Immature natural killer cell (primary cell): ENCODE measurements around the gene CXorf38. TPM values are rescaled to one million over a fixed set of nuclear protein-coding genes. Genes with fewer than 3 reads are reported as not detected.

Experiments
- DNase-seq, 3 donors: peaks; one replicate each; pipeline ENCODE4 v3.0.0; 2022; ENCODE audit warnings: mixed read lengths in 1 of 3
- H3K27ac Mint-ChIP-seq, 6 donors: one replicate each; pipeline ENCODE4 v1.8.0; 2020; ENCODE audit warnings: mixed read lengths in 6 of 6, mild to moderate bottlenecking in 5 of 6, inconsistent platforms in 4 of 6, moderate library complexity in 3 of 6
- H3K27me3 Mint-ChIP-seq, 3 donors: one replicate each; pipeline ENCODE4 v1.8.0; 2020 to 2021; ENCODE audit warnings: low read depth in 3 of 3, mild to moderate bottlenecking in 3 of 3, mixed read lengths in 3 of 3, moderate library complexity in 3 of 3, inconsistent platforms in 1 of 3
- H3K36me3 Mint-ChIP-seq, 3 donors: one replicate each; pipeline ENCODE4 v1.8.0; 2020; ENCODE audit warnings: mixed read lengths in 3 of 3, inconsistent platforms in 2 of 3, mild to moderate bottlenecking in 2 of 3
- H3K4me1 Mint-ChIP-seq, 2 donors: one replicate each; pipeline ENCODE4 v1.8.0; 2020; ENCODE audit warnings: inconsistent platforms in 2 of 2, mild to moderate bottlenecking in 2 of 2, mixed read lengths in 2 of 2, moderate library complexity in 1 of 2
- H3K4me3 Mint-ChIP-seq, 5 donors: one replicate each; pipeline ENCODE4 v1.8.0; 2020; ENCODE audit warnings: mild to moderate bottlenecking in 5 of 5, mixed read lengths in 5 of 5, inconsistent platforms in 3 of 5, moderate library complexity in 3 of 5
- H3K9me3 Mint-ChIP-seq, 6 donors: one replicate each; pipeline ENCODE4 v1.8.0; 2020; ENCODE audit warnings: mild to moderate bottlenecking in 6 of 6, mixed read lengths in 6 of 6, inconsistent platforms in 4 of 6, moderate library complexity in 3 of 6
- polyA plus RNA-seq, 3 donors: library from polyadenylated mRNA; unstranded; fragments of 300-500 nt; fragmentation: Illumina TruSeq; gene quantifications; one replicate each; pipeline ENCODE4 v1.2.3, GENCODE V29; 2021

CXorf38 gene
- 10 to 100 TPM; 21.3 to 53.7 (median 51.3) TPM for polyA plus RNA-seq

GRCh38 chrX:40647307-40648197 is at the start of gene CXorf38:
Gene CXorf38 (minus strand): TSS chrX:40647561. CDS start chrX:40647520, 41 bp downstream.
- peak within 1 kb of the TSS; percentile 92 to 99 (median 98) for H3K27ac Mint-ChIP-seq
- DNase-seq: peak; percentile 94 to 98 (median 97)
- peak within 1 kb of the TSS; percentile 89 to 98 (median 96) for H3K4me3 Mint-ChIP-seq
- peaks cover 14 to 23% (median 18%) of the 10 kb centered on the region in 3 donors for H3K27me3 Mint-ChIP-seq
- peaks cover 38 to 57% of the 10 kb centered on the region in 2 donors for H3K4me1 Mint-ChIP-seq
- H3K9me3 Mint-ChIP-seq: no peaks in the 10 kb centered on the region
- peaks cover 0 to 8% (median 7%) of the 10 kb centered on the region in 3 donors for H3K36me3 Mint-ChIP-seq

- Mint-ChIP-seq H3K27ac (no peak overlapping the region), H3K36me3 (peaks cover 4 to 67% (median 27%) of the 10 kb centered on the region in 3 donors)
Observed at GRCh38 chrX:40694802-40695201, 47.4 kb upstream of the CXorf38 start.

DNA sequence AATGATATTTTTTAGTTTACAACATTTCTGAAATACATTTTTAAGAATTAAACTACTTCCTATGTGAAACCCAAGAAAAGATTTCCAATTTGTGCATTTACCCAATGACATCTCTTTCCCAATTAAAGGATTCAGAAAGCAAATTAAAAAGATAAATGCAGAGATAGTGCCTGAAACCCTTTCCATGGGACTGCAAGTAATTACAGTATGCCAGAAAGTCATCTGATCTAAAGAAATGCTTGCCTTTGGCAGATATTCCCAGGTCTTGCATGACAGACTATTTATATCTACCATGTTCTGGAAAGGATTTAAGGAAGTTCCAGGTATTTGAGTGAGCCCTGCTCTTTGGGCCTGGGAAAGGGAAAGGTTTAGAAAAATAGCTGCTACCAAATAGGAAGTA is 41.6 kb upstream of the CXorf38 start:
- DNase-seq: no peak
- no peaks in the 10 kb centered on the region for H3K9me3 Mint-ChIP-seq
- no peak overlapping the region for H3K27ac Mint-ChIP-seq
- peaks cover 0 to 2% (median 0%) of the 10 kb centered on the region in 3 donors for H3K27me3 Mint-ChIP-seq
- H3K4me1 Mint-ChIP-seq: peaks cover 2 to 8% of the 10 kb centered on the region in 2 donors
- peaks cover 3 to 70% (median 41%) of the 10 kb centered on the region in 3 donors for H3K36me3 Mint-ChIP-seq
- no peak overlapping the region for H3K4me3 Mint-ChIP-seq

More at GRCh38 chrX:40694802-40695201, 47.4 kb upstream of the CXorf38 start:
- no peak for DNase-seq
- Mint-ChIP-seq H3K4me1 (no peaks in the 10 kb centered on the region), H3K9me3 (no peaks in the 10 kb centered on the region), H3K27me3 (no peaks in the 10 kb centered on the region), H3K4me3 (no peak overlapping the region)

DNA sequence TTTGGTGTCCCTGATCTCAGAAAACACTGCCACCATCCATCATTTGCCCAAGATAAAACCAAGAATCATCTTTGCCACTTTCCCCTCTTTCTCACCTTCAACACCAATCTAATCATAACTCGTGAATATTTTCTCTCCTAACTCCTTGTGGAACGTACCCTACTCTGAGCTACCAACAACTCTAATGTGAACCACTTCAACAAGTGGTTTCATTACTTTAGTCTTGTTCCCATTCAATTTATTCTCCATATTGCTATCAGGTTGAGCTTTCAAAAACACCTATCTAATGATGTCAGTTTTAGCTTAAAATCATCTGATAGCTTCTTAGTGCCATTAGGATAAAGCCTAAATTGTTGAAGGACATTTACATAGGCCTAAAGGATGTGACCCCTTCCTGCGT is 39.8 kb upstream of the CXorf38 start:
- H3K36me3 Mint-ChIP-seq: peaks cover 3 to 64% (median 38%) of the 10 kb centered on the region in 3 donors
- no peak overlapping the region for H3K4me3 Mint-ChIP-seq
- peaks cover 2 to 8% of the 10 kb centered on the region in 2 donors for H3K4me1 Mint-ChIP-seq
- no peak for DNase-seq
- no peak overlapping the region for H3K27ac Mint-ChIP-seq
- H3K9me3 Mint-ChIP-seq: no peaks in the 10 kb centered on the region
- H3K27me3 Mint-ChIP-seq: peaks cover 0 to 2% (median 0%) of the 10 kb centered on the region in 3 donors

GRCh38 chrX:40685362-40685918 is 38.1 kb upstream of the CXorf38 start:
- H3K27me3 Mint-ChIP-seq: peaks cover 0 to 2% (median 0%) of the 10 kb centered on the region in 3 donors
- peaks cover 3 to 55% (median 33%) of the 10 kb centered on the region in 3 donors for H3K36me3 Mint-ChIP-seq
- peak overlapping the region in 2 of 6 donors; percentile 19 to 80 for H3K27ac Mint-ChIP-seq
- no peak overlapping the region for H3K4me3 Mint-ChIP-seq
- H3K9me3 Mint-ChIP-seq: no peaks in the 10 kb centered on the region
- DNase-seq: no peak
- H3K4me1 Mint-ChIP-seq: peaks cover 2 to 8% of the 10 kb centered on the region in 2 donors

GRCh38 chrX:40684092-40684491 is 36.7 kb upstream of the CXorf38 start:
- Mint-ChIP-seq H3K4me3 (no peak overlapping the region), H3K27me3 (peaks cover 0 to 2% (median 0%) of the 10 kb centered on the region in 3 donors), H3K27ac (peak overlapping the region in 2 of 6 donors; percentile 50 to 54), H3K36me3 (peaks cover 3 to 58% (median 41%) of the 10 kb centered on the region in 3 donors), H3K9me3 (no peaks in the 10 kb centered on the region), H3K4me1 (peaks cover 2 to 8% of the 10 kb centered on the region in 2 donors)
- DNase-seq: no peak

GRCh38 chrX:40683245-40683644 is 35.9 kb upstream of the CXorf38 start:
- Mint-ChIP-seq H3K4me3 (no peak overlapping the region), H3K27me3 (peaks cover 0 to 2% (median 0%) of the 10 kb centered on the region in 3 donors), H3K27ac (no peak overlapping the region), H3K4me1 (peaks cover 2 to 9% of the 10 kb centered on the region in 2 donors), H3K9me3 (no peaks in the 10 kb centered on the region), H3K36me3 (peaks cover 4 to 58% (median 40%) of the 10 kb centered on the region in 3 donors)
- no peak for DNase-seq

DNA sequence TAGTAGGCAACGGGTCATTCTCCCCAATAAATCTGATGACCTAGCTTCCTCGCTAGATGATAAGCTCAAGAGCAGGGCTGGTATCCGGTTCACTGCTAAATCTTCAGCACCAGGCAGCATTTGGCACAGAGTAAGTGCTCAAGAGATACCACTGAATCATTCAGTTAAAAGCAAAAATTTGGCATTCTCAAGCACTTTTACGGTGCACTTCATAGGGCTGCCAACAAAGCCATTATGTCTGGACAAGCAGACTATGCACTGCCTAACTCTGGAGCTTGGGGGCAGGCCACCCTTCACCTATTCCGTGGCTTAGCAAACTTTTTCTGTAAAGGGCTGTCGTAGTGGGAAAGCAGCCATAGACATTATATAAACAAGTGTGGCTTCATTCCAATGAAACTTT is 23.8 kb upstream of the CXorf38 start:
- Mint-ChIP-seq H3K4me1 (no peaks in the 10 kb centered on the region), H3K36me3 (peaks cover 20 to 64% (median 54%) of the 10 kb centered on the region in 3 donors), H3K9me3 (no peaks in the 10 kb centered on the region), H3K27ac (no peak overlapping the region), H3K27me3 (peaks cover 0 to 2% (median 0%) of the 10 kb centered on the region in 3 donors), H3K4me3 (no peak overlapping the region)
- DNase-seq: no peak

GRCh38 chrX:40663880-40664630 is 16.7 kb upstream of the CXorf38 start:
- no peaks in the 10 kb centered on the region for H3K9me3 Mint-ChIP-seq
- peaks cover 3 to 8% (median 3%) of the 10 kb centered on the region in 3 donors for H3K27me3 Mint-ChIP-seq
- H3K4me3 Mint-ChIP-seq: peak overlapping the region; percentile 14 to 66 (median 42)
- peak overlapping the region; percentile 79 to 92 (median 89) for H3K27ac Mint-ChIP-seq
- peaks cover 25 to 50% (median 40%) of the 10 kb centered on the region in 3 donors for H3K36me3 Mint-ChIP-seq
- no peak for DNase-seq
- H3K4me1 Mint-ChIP-seq: peaks cover 22 to 24% of the 10 kb centered on the region in 2 donors

GRCh38 chrX:40663078-40663740 is 15.8 kb upstream of the CXorf38 start:
- Mint-ChIP-seq H3K4me1 (peaks cover 22 to 24% of the 10 kb centered on the region in 2 donors), H3K36me3 (peaks cover 25 to 53% (median 36%) of the 10 kb centered on the region in 3 donors), H3K27ac (peak overlapping the region; percentile 79 to 92 (median 89)), H3K9me3 (no peaks in the 10 kb centered on the region), H3K4me3 (peak overlapping the region; percentile 14 to 71 (median 66)), H3K27me3 (peaks cover 3 to 8% (median 3%) of the 10 kb centered on the region in 3 donors)
- DNase-seq: peak; percentile 71 to 77 (median 72)

DNA sequence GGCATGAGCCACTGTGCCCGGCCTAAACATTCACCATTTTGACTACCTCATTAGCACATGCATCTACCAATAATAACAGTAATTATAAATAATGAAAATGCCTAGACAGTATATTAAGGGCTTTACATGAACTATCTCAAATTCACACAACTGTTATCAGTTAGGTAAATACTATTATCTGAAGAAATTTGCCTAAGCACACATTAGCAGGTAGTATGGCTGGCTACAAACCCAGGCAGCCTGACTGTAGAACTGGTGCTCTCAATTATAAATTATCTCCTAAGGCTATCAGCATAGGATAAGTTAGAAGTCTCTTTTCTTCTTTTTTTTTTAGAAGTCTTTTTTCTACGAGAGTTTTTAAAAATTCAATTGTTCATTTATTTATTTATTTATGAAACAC is 14.1 kb upstream of the CXorf38 start:
- Mint-ChIP-seq H3K9me3 (no peaks in the 10 kb centered on the region), H3K27me3 (peaks cover 2 to 8% (median 3%) of the 10 kb centered on the region in 3 donors), H3K4me1 (peaks cover 22 to 24% of the 10 kb centered on the region in 2 donors), H3K36me3 (peaks cover 15 to 45% (median 24%) of the 10 kb centered on the region in 3 donors), H3K4me3 (no peak overlapping the region), H3K27ac (no peak overlapping the region)
- no peak for DNase-seq

DNA sequence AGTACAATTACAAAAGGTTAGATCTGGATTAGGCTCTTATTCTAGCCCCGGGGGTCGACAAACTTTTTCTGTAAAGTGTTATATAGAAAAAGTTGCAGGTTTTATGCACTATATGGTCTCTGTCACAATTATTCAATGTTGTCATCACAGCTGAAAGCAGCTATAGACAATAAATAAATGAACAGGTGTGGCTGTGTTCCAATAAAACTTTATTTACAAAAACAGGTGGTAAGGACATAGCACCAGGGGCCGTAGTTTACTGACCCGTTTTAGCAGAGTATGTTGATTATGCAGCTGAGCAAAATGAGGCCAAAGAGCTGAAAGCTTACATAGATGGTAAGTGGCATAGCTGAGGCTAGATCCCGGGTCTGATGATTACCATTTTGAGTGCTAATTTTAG is 13.0 kb upstream of the CXorf38 start:
- H3K4me1 Mint-ChIP-seq: peaks cover 22 to 24% of the 10 kb centered on the region in 2 donors
- no peaks in the 10 kb centered on the region for H3K9me3 Mint-ChIP-seq
- peak overlapping the region in 1 of 6 donors; percentile 35 for H3K27ac Mint-ChIP-seq
- peaks cover 11 to 38% (median 24%) of the 10 kb centered on the region in 3 donors for H3K36me3 Mint-ChIP-seq
- DNase-seq: no peak
- H3K4me3 Mint-ChIP-seq: no peak overlapping the region
- peaks cover 0 to 8% (median 2%) of the 10 kb centered on the region in 3 donors for H3K27me3 Mint-ChIP-seq

DNA sequence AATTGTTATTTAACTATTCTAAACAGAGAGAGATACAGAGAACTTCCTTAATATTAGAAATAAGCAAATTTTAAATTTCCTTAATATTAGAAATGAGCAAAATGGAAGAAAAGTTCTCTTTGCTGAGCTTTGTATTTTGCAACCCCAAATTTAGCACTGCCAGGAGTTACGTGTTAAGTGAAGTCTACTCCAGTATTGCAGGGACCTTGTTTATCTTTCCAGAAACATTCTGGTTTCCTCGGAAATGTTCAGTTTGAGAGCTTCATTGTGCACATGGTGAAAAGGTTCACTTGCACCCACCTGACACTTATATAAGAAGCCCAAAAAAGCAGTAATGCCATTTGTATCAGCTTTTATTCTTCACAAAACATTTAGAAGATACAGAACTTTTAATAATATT is 6.2 kb upstream of the CXorf38 start:
- Mint-ChIP-seq H3K4me3 (no peak overlapping the region), H3K27ac (no peak overlapping the region), H3K27me3 (no peaks in the 10 kb centered on the region), H3K9me3 (no peaks in the 10 kb centered on the region), H3K36me3 (peaks cover 4 to 34% (median 27%) of the 10 kb centered on the region in 3 donors), H3K4me1 (peaks cover 1 to 7% of the 10 kb centered on the region in 2 donors)
- no peak for DNase-seq
